ENCODE measurements around the gene GPR171. TPM values are rescaled to one million over a fixed set of nuclear protein-coding genes. Genes with fewer than 3 reads are reported as not detected.

The GPR171 gene
- polyA plus RNA-seq, 3 donors, result 0.20 TPM; not detected in 2

DNA sequence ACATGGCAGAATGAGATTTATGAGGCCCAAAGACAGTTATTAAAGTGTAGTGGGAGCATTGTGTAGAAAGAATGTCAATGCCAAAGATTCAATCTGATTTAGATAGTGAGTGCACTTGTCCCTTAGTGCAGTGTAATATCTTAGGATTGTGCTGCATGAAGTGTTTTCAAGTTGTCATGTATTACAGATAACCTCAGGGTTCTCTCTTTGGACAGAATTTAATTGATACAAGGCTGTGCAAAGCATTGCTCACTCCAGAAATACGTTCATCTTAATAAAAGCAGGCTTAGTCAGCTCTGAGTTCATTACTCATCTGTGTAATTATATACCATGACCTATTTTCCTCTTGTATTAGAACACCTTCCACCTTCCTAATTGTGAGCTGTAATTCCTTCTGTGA, 16.0 kb upstream of the GPR171 start:
- Mint-ChIP-seq H3K9me3 (peaks cover 6 to 15% (median 12%) of the 10 kb centered on the region in 7 donors), H3K36me3 (peaks cover 6 to 8% of the 10 kb centered on the region in 2 donors), H3K27me3 (ENCODE audit: low read depth in 3 of 3) (no peaks in the 10 kb centered on the region), H3K4me1 (peaks cover 8% of the 10 kb centered on the region), H3K4me3 (no peak overlapping the region), H3K27ac (no peak overlapping the region)
- intact Hi-C loops (cut with micrococcal nuclease), result no loop called here
- Histone ChIP-seq H3K4me1 (ENCODE audit: control insufficient read depth in 1 of 2, insufficient read depth in 2 of 2, low read length in 2 of 2) (peaks cover 0 to 5% of the 10 kb centered on the region in 2 donors), H3K27me3 (ENCODE audit: control insufficient read depth in 2 of 2, insufficient read depth in 2 of 2, low read length in 2 of 2) (no peaks in the 10 kb centered on the region), H4K20me1 (ENCODE audit: insufficient read depth, low read length) (no peaks in the 10 kb centered on the region), H3K27ac (ENCODE audit: low read depth in 1 of 2, low read length in 2 of 2) (no peak overlapping the region), H3K36me3 (replicated peaks in 1 of 2; ENCODE audit: control insufficient read depth in 1 of 2, insufficient read depth in 2 of 2, low read length in 2 of 2) (no peaks in the 10 kb centered on the region), H3K4me3 (replicated peaks in 1 of 3; ENCODE audit: low read depth in 2 of 3, low read length in 3 of 3) (no peak overlapping the region), H3K9me3 (replicated peaks in 1 of 2; ENCODE audit: control insufficient read depth in 1 of 2, insufficient read depth in 1 of 2, low read length in 2 of 2) (peaks cover 0 to 6% of the 10 kb centered on the region in 2 donors), H3K9ac (ENCODE audit: insufficient read depth, low read length, poor library complexity, severe bottlenecking) (no peak overlapping the region), H2AFZ (ENCODE audit: insufficient read depth, low read depth, low read length, poor library complexity, severe bottlenecking) (no peak overlapping the region), H3K79me2 (ENCODE audit: insufficient read depth, low read length) (no peaks in the 10 kb centered on the region), H3K4me2 (replicated peaks; ENCODE audit: extremely low read depth, low read length, poor library complexity, severe bottlenecking) (no peak overlapping the region)
- TF ChIP-seq, protein P1, sequence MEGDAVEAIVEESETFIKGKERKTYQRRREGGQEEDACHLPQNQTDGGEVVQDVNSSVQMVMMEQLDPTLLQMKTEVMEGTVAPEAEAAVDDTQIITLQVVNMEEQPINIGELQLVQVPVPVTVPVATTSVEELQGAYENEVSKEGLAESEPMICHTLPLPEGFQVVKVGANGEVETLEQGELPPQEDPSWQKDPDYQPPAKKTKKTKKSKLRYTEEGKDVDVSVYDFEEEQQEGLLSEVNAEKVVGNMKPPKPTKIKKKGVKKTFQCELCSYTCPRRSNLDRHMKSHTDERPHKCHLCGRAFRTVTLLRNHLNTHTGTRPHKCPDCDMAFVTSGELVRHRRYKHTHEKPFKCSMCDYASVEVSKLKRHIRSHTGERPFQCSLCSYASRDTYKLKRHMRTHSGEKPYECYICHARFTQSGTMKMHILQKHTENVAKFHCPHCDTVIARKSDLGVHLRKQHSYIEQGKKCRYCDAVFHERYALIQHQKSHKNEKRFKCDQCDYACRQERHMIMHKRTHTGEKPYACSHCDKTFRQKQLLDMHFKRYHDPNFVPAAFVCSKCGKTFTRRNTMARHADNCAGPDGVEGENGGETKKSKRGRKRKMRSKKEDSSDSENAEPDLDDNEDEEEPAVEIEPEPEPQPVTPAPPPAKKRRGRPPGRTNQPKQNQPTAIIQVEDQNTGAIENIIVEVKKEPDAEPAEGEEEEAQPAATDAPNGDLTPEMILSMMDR (IDR thresholded peaks at IDR 0.05), result no peak
- WGBS (ENCODE audit: insufficient coverage), result no CpG with 5 or more reads among the region's 1 CpG
- DNase-seq, result no peak

DNA sequence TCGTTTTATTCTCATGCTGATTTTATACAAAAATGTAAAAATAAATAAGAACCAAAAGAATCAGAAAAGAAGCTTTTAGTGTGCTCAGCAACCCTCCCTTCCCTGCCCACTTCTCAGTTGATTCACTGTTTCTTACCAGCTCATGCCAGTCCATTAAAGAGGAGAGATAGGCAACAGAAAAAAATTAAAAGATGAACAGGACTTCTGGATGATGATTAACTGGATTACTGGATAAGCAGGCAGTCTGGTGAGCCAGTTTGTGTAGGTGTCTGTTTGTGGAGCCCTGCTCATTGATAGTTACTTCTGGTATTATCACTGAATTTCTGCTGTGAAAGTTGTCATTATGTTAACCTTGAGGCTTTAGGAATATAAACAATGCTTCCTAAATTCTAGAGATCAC, 15.1 kb upstream of the GPR171 start:
- Histone ChIP-seq H3K79me2 (ENCODE audit: insufficient read depth, low read length) (no peaks in the 10 kb centered on the region), H3K36me3 (replicated peaks in 1 of 2; ENCODE audit: control insufficient read depth in 1 of 2, insufficient read depth in 2 of 2, low read length in 2 of 2) (no peaks in the 10 kb centered on the region), H4K20me1 (ENCODE audit: insufficient read depth, low read length) (no peaks in the 10 kb centered on the region), H3K4me3 (replicated peaks in 1 of 3; ENCODE audit: low read depth in 2 of 3, low read length in 3 of 3) (no peak overlapping the region), H3K4me1 (ENCODE audit: control insufficient read depth in 1 of 2, insufficient read depth in 2 of 2, low read length in 2 of 2) (peaks cover 0 to 5% of the 10 kb centered on the region in 2 donors), H3K27ac (ENCODE audit: low read depth in 1 of 2, low read length in 2 of 2) (no peak overlapping the region), H3K27me3 (ENCODE audit: control insufficient read depth in 2 of 2, insufficient read depth in 2 of 2, low read length in 2 of 2) (no peaks in the 10 kb centered on the region), H3K9ac (ENCODE audit: insufficient read depth, low read length, poor library complexity, severe bottlenecking) (no peak overlapping the region), H3K4me2 (replicated peaks; ENCODE audit: extremely low read depth, low read length, poor library complexity, severe bottlenecking) (no peak overlapping the region), H2AFZ (ENCODE audit: insufficient read depth, low read depth, low read length, poor library complexity, severe bottlenecking) (no peak overlapping the region), H3K9me3 (replicated peaks in 1 of 2; ENCODE audit: control insufficient read depth in 1 of 2, insufficient read depth in 1 of 2, low read length in 2 of 2) (peaks cover 0 to 6% of the 10 kb centered on the region in 2 donors)
- no CpG with 5 or more reads among the region's 1 CpG for WGBS (ENCODE audit: insufficient coverage)
- intact Hi-C loops (cut with micrococcal nuclease), result no loop called here
- H3K36me3 Mint-ChIP-seq, result peaks cover 6 to 8% of the 10 kb centered on the region in 2 donors
- peaks cover 6 to 15% (median 12%) of the 10 kb centered on the region in 7 donors for H3K9me3 Mint-ChIP-seq
- peaks cover 10% of the 10 kb centered on the region for H3K4me1 Mint-ChIP-seq
- no peak overlapping the region for H3K27ac Mint-ChIP-seq
- no peak overlapping the region for H3K4me3 Mint-ChIP-seq
- TF ChIP-seq, protein P1 (IDR thresholded peaks at IDR 0.05), result no peak
- H3K27me3 Mint-ChIP-seq (ENCODE audit: low read depth in 3 of 3), result no peaks in the 10 kb centered on the region
- DNase-seq, result no peak
